Right kidney (tissue), 1 donor: ENCODE results near the gene GTF2H2C.
"Not testable (repeated sequence)": the region's sequence is repeated elsewhere in the genome, so short reads cannot be mapped to it uniquely, and the experiment has no call there.

Experiments
- DNase-seq: peaks from one replicate; pipeline ENCODE4 v3.0.0-alpha.2; 2016

Gene GTF2H2C

GRCh38 chr5:69560587-69561431, 818 bp downstream of the GTF2H2C start:
- DNase-seq, result not testable (repeated sequence)

GRCh38 chr5:69566172-69566571, 6.2 kb downstream of the GTF2H2C start:
- DNase-seq, result not testable (repeated sequence)

- not testable (repeated sequence) for DNase-seq
Observed at GRCh38 chr5:69568072-69568471, 8.1 kb downstream of the GTF2H2C start.

- not testable (repeated sequence) for DNase-seq
Observed at GRCh38 chr5:69583356-69583755, 23.4 kb downstream of the GTF2H2C start.

GRCh38 chr5:69596114-69596840, 36.3 kb downstream of the GTF2H2C start:
- DNase-seq, result not testable (repeated sequence)

GRCh38 chr5:69601947-69602346, 42.0 kb downstream of the GTF2H2C start:
- DNase-seq, result not testable (repeated sequence)

GRCh38 chr5:69606839-69607238, 46.8 kb downstream of the GTF2H2C start:
- not testable (repeated sequence) for DNase-seq

- not testable (repeated sequence) for DNase-seq
Observed at GRCh38 chr5:69607750-69608149, 47.8 kb downstream of the GTF2H2C start.

GRCh38 chr5:69608861-69609496, 49.0 kb downstream of the GTF2H2C start:
- DNase-seq, result not testable (repeated sequence)

GRCh38 chr5:69614843-69615242, 54.9 kb downstream of the GTF2H2C start:
- not testable (repeated sequence) for DNase-seq

- not testable (repeated sequence) for DNase-seq
Observed at GRCh38 chr5:69631879-69632278, 71.9 kb downstream of the GTF2H2C start.
